Common myeloid progenitor, CD34-positive (primary cell): ENCODE data around the gene SMIM44.

ENCODE experiments used
- CTCF ChIA-PET: fragments of 350-600 bp; sonication (Branson Sonifier 250); formaldehyde crosslinking; loops from one replicate; lab custom pipeline; 2021; ENCODE audit warnings: antibody characterized with exemption; lab: Charles Lee
- POLR2A ChIA-PET: fragments of 350-600 bp; sonication (Branson Sonifier 250); formaldehyde crosslinking; loops from one replicate; lab custom pipeline; 2021; ENCODE audit warnings: antibody characterized with exemption; lab: Charles Lee
- DNase-seq, 3 donors: peaks; one replicate each; pipeline versions ENCODE4 v3.0.0 to v3.0.0-alpha.2; 2013
- H3K27ac ChIP-seq, 2 experiments: 1 replicate in 1 of 2; 2 replicates in 1 of 2; pipeline ENCODE4 v1.7.0; 2013; ENCODE audit warnings: inconsistent platforms in 2 of 2, low read length in 2 of 2, mild to moderate bottlenecking in 2 of 2, low read depth in 1 of 2, moderate library complexity in 1 of 2; ENCODE audit not compliant: severe bottlenecking in 2 of 2, insufficient read depth in 1 of 2, poor library complexity in 1 of 2
- H3K27me3 ChIP-seq, 5 experiments: replicated peaks in 2 of 5; 1 replicate in 3 of 5; 2 replicates in 2 of 5; pipeline versions ENCODE4 v1.6.1 to v1.7.0; 2013; ENCODE audit warnings: low read length in 4 of 5, mild to moderate bottlenecking in 2 of 5, moderate library complexity in 2 of 5, inconsistent platforms in 1 of 5; ENCODE audit not compliant: insufficient read depth in 5 of 5, control insufficient read depth in 4 of 5
- H3K36me3 ChIP-seq, 4 experiments: 1 replicate in 2 of 4; 2 replicates in 2 of 4; pipeline versions ENCODE4 v1.6.1 to v1.7.0; 2013; ENCODE audit warnings: low read length in 3 of 4, control low read depth in 1 of 4, mild to moderate bottlenecking in 1 of 4; ENCODE audit not compliant: control insufficient read depth in 4 of 4, insufficient read depth in 4 of 4
- H3K4me1 ChIP-seq, 4 experiments: 1 replicate in 3 of 4; 2 replicates in 1 of 4; pipeline versions ENCODE4 v1.6.1 to v1.7.1; 2013; ENCODE audit warnings: low read length in 3 of 4, mild to moderate bottlenecking in 3 of 4, control low read depth in 1 of 4, inconsistent platforms in 1 of 4, moderate library complexity in 1 of 4; ENCODE audit not compliant: control insufficient read depth in 4 of 4, insufficient read depth in 4 of 4; ENCODE audit errors: control extremely low read depth in 1 of 4
- H3K4me3 ChIP-seq, 7 experiments: 1 replicate in 4 of 7; 2 replicates in 3 of 7; pipeline versions ENCODE4 v1.5.1 to v1.7.0; 2013; ENCODE audit warnings: mild to moderate bottlenecking in 7 of 7, low read length in 6 of 7, moderate library complexity in 6 of 7, inconsistent platforms in 2 of 7, low read depth in 2 of 7, control low read depth in 1 of 7; ENCODE audit not compliant: insufficient read depth in 4 of 7, control insufficient read depth in 1 of 7; ENCODE audit errors: extremely low read depth in 1 of 7
- H3K9me3 ChIP-seq, 5 experiments: 1 replicate in 4 of 5; 2 replicates in 1 of 5; pipeline versions ENCODE4 v1.6.1 to v1.7.1; 2013; ENCODE audit warnings: low read length in 4 of 5, mild to moderate bottlenecking in 2 of 5, inconsistent platforms in 1 of 5, low read depth in 1 of 5, moderate library complexity in 1 of 5; ENCODE audit not compliant: control insufficient read depth in 4 of 5, insufficient read depth in 2 of 5; ENCODE audit errors: control extremely low read depth in 1 of 5
- WGBS: methylation state at CpG from one replicate; pipeline ENCODE4 v1.1.5; 2013; ENCODE audit not compliant: insufficient coverage; 5-methylcytosine and 5-hydroxymethylcytosine counted together

SMIM44 gene

GRCh38 chr19:3494051-3494450 lies 10.8 kb upstream of the SMIM44 start:
- Histone ChIP-seq H3K9me3 (no peaks in the 10 kb centered on the region), H3K4me1 (peaks cover 0 to under 1% (median 0%) of the 10 kb centered on the region in 4 experiments), H3K4me3 (no peak overlapping the region), H3K27me3 (no peaks in the 10 kb centered on the region), H3K27ac (no peak overlapping the region), H3K36me3 (peaks cover 2 to 63% (median 41%) of the 10 kb centered on the region in 4 experiments)
- no peak for DNase-seq
- WGBS: 98% methylated on average over 10 of the region's 15 CpGs
- CTCF ChIA-PET: interaction anchor here (2.6 kb wide), 1 partner anchor 10 kb away, joined by 13 read pairs; the partner anchor contains the start of gene SMIM44
- POLR2A ChIA-PET: interaction anchor here (0.7 kb wide), 1 partner anchor 172 kb away, joined by 8 read pairs; no protein-coding TSS in a partner anchor

- CTCF ChIA-PET: interaction anchor here (2.6 kb wide), 1 partner anchor 9 kb away, joined by 13 read pairs; the partner anchor contains the start of gene SMIM44
- H3K36me3 ChIP-seq: peaks cover 2 to 63% (median 41%) of the 10 kb centered on the region in 4 experiments
Observed at GRCh38 chr19:3493651-3494050, 10.4 kb upstream of the SMIM44 start.

GRCh38 chr19:3492919-3493318 lies 9.7 kb upstream of the SMIM44 start:
- WGBS: 94% methylated on average over 8 of the region's 16 CpGs
- no peak for DNase-seq
- ChIA-PET CTCF (interaction anchor here (1.3 to 2.6 kb wide), 2 partner anchors 9 to 14 kb away, joined by 4 to 13 read pairs; partner anchors contain the start of gene SMIM44), POLR2A (no interaction called here)
- Histone ChIP-seq H3K36me3 (peaks cover 2 to 63% (median 44%) of the 10 kb centered on the region in 4 experiments), H3K27me3 (no peaks in the 10 kb centered on the region), H3K27ac (no peak overlapping the region), H3K4me3 (no peak overlapping the region), H3K9me3 (no peaks in the 10 kb centered on the region), H3K4me1 (no peaks in the 10 kb centered on the region)

More at GRCh38 chr19:3493651-3494050, 10.4 kb upstream of the SMIM44 start:
- Histone ChIP-seq H3K27ac (no peak overlapping the region), H3K4me1 (no peaks in the 10 kb centered on the region), H3K4me3 (no peak overlapping the region), H3K9me3 (no peaks in the 10 kb centered on the region), H3K27me3 (no peaks in the 10 kb centered on the region)
- WGBS: 95% methylated on average over 14 of the region's 14 CpGs
- no peak for DNase-seq
- POLR2A ChIA-PET: no interaction called here

GRCh38 chr19:3492131-3492839 lies 9.0 kb upstream of the SMIM44 start:
- CTCF ChIA-PET: interaction anchor here (1.2 to 1.3 kb wide), 2 partner anchors 9 to 13 kb away, joined by 3 to 4 read pairs; partner anchors contain the start of gene SMIM44
- peaks cover 2 to 61% (median 43%) of the 10 kb centered on the region in 4 experiments for H3K36me3 ChIP-seq
- no peaks in the 10 kb centered on the region for H3K27me3 ChIP-seq
- no peaks in the 10 kb centered on the region for H3K4me1 ChIP-seq
- 95% methylated on average over 25 of the region's 45 CpGs for WGBS
- H3K4me3 ChIP-seq: no peak overlapping the region
- POLR2A ChIA-PET: no interaction called here
- no peak overlapping the region for H3K27ac ChIP-seq
- no peaks in the 10 kb centered on the region for H3K9me3 ChIP-seq
- no peak for DNase-seq

- H3K4me3 ChIP-seq: no peak overlapping the region
- 97% methylated on average over 53 of the region's 55 CpGs for WGBS
- peaks cover 2 to 57% (median 40%) of the 10 kb centered on the region in 4 experiments for H3K36me3 ChIP-seq
- no peak for DNase-seq
- POLR2A ChIA-PET: interaction anchor here (0.5 kb wide), 1 partner anchor 515 kb away, joined by 3 read pairs; no protein-coding TSS in a partner anchor
- no peak overlapping the region for H3K27ac ChIP-seq
- H3K27me3 ChIP-seq: no peaks in the 10 kb centered on the region
- H3K4me1 ChIP-seq: no peaks in the 10 kb centered on the region
- CTCF ChIA-PET: interaction anchor here (0.6 to 1.2 kb wide), 6 partner anchors 8 to 205 kb away, joined by 3 to 4 read pairs (median 3); partner anchors contain the start of gene SMIM44
- no peaks in the 10 kb centered on the region for H3K9me3 ChIP-seq
Observed at GRCh38 chr19:3491396-3492119, 8.3 kb upstream of the SMIM44 start.

- Histone ChIP-seq H3K27ac (no peak overlapping the region), H3K4me3 (no peak overlapping the region), H3K9me3 (no peaks in the 10 kb centered on the region), H3K27me3 (no peaks in the 10 kb centered on the region), H3K4me1 (peaks cover 0 to 21% (median 17%) of the 10 kb centered on the region in 4 experiments), H3K36me3 (peaks cover 0 to 6% (median 0%) of the 10 kb centered on the region in 4 experiments)
- no peak for DNase-seq
- 98% methylated on average over 36 of the region's 49 CpGs for WGBS
- POLR2A ChIA-PET: interaction anchor here (0.6 kb wide), 1 partner anchor 21 kb away, joined by 3 read pairs; no protein-coding TSS in a partner anchor
- CTCF ChIA-PET: interaction anchor here (0.6 to 5.3 kb wide), 5 partner anchors 9 to 138 kb away, joined by 3 to 38 read pairs (median 3); partner anchors contain the start of gene DOHH
Observed at GRCh38 chr19:3482507-3483225, 575 bp downstream of the SMIM44 start.
